NCI-H187 (cell line): ENCODE results near the gene CLDND1.
"Not testable (repeated sequence)": the region's sequence is repeated elsewhere in the genome, so short reads cannot be mapped to it uniquely, and the experiment has no call there.

Experiments
- DNase-seq, 2 experiments: peaks; one replicate each; lab custom pipeline; 2025; lab: John Stamatoyannopoulos, UW

Gene CLDND1

DNA sequence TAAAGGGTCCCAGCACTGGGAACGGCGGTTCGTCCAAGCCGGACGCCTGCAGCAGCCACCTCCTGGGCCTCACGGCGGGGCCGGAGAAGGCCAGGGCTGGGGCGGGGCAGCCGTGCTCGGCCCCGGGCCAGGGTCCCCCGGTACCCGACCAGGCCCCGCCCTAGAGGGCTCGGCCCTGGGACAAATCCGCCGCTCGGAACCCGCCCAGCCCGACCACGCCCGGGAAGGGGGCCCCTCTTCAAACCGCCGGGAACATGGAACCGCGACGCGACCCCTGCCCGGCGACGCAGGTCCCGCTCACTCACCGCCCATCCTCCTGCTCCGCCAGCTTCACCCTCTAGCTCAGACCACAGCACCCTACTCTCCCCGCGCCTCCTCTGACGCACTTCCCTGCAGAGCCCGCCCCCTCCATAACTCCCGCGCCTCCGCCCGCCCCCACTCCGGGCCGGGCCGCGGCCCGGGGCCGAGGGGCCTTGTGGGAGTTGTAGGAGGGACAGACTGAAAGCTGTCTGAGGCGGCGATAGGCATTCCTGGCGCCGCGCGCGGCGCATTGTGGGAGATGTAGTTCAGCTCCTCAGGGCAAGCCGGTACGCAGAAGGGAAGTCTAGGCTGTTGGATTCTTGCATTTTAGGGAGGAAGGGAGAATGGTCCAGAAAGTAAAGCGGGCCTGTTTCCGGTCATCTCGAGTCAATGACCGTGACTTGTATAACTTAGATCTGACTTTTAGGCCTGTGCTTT lies at the start of gene CLDND1:
CLDND1 (minus strand) TSS at position 359 of the 738 bp plus-strand sequence. CDS start 1,478 bp downstream, outside the sequence.
- peak; percentile 88 to 94 for DNase-seq

DNA sequence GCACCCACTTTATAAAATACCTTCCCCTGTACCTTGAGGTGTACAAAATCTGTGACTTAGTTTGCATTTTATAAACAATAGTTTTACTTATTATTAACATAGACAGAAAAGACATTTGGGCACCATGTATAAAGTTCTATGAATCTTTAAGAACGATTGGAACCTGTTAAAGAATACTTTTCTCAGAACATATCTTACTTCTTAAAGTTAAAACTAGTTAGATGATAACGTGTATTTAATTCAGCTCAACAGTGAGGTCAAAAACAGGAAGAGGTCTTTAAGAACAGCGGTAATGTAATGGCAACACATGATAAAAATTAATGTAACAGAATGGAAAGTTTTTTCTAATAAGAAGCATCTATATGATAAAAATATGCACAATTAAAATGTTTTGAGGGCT lies 45.7 kb upstream of the CLDND1 start:
- DNase-seq: no peak

DNA sequence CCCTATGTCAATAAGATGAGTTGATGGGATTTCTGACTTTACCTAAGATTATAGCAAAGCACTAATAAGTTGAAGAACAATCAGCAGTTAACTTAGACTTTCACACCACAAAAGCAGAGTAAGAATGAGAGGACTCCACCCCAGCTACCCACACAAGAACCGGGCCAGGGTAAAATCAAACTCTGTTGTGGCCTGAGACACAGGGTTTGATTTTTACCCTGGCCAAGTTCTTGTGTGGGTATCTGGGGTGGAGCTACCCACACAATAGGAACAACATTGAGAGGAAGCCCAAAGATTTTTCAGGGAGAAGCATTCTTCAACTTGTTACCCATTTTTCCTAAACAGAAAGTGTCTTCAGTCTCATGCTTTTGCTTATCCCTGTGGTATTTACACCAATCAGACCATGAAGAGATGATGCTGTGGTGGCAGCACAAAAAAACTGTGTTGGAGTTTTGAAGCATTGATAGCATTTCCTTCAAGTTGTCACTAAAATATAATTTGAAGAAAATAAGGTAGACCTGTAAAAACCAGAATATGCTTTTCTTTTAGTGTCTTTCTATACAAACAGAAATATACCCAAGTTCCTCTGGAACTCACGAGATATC lies 45.1 kb upstream of the CLDND1 start:
- DNase-seq: no peak

DNA sequence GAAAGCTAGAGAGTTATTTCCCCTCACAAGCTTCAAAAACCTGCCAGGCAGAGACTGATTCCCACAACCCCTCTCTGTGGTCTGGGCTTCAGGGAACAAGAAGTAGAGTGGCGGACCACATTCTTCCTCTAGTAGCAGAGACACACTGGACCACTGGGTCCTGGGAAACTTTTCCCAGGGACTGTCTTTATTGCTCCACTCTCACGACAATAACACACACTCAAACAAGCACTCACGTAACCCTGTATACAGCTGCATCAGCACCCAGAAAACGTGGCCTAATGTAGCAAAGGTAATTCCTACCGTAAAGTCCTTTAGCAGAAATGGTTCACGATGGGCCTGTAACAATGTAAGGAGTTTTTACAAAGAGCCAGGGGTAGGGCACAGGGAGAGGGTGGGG lies 43.1 kb upstream of the CLDND1 start:
- DNase-seq: no peak

DNA sequence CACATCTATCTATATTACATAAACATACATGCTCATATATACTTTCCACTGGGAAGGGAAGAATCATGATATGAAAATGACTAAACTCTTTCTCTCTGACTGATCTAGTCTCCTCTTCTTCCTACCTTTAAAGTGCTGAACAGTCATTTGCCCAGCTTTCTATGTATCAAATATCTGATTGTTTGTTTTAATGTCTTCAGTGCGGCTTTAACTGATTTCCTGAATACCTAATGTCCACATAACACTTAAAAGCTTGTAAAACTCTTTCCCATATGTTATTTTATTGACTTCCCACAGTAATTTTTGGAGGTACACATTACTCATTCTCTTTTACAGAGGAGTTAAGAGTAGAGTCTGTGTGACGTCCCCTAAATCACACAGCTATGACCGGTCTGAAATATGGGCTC lies 42.5 kb upstream of the CLDND1 start:
- no peak for DNase-seq

DNA sequence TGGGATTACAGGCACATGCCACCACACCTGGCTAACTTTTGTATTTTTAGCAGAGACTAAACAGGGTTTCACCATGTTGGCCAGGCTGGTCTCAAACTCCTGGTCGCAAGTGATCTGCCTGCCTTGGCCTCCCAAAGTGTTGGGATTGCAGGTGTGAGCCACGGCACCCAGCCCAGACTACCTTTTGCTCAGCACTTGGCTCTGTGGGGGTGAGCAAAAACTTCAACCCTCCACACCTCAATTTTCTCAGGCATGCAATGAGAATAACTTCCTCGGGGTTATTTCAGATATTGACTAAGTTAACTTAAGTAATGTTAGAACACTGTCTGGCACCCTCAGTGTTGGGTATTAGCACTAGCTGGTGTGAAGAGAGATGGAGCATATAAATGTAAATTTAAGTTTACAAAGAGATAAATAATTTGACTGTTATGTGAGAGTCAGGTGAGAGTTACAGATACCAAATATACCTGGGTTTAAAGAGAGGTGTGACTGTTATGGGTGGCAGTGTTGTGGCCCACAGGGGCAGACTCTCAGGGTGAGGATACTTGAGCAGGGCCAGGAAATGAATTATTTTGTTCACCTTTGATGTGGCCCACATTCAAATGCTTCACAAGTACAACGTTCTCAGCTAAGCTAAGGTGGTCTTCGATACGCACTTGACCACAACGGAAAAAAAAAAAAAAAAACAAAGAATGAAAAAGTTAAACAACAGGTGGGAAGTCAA lies 41.7 kb upstream of the CLDND1 start:
- no peak for DNase-seq

DNA sequence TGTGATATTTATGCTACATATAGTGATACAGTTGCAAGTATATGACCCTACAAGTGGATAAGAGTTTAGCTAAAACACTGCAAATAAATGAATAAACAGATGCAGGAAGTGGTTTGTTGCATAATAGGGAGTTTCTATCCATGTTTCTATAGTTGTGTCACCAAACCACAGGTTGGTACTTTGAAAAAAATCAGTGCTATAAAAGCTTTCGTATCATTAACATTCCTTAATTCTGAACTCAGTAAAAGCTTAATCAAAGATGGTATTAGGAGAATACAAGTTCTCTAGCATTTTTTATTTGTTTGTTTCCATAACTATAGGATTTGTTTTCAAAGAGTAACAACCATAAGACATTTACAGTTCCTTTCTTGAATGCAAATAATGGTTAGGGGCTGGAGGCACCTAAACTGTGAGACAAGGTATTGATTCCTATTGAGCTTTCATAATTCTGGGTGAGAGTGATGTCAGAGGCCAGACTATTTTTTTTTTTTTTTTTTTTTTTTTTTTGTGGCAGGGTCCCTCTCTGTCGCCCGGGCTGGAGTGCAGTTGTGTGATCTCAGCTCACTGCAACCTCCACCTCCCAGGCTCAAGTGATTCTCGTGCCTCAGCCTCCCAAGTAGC lies 41.1 kb upstream of the CLDND1 start:
- DNase-seq: no peak

DNA sequence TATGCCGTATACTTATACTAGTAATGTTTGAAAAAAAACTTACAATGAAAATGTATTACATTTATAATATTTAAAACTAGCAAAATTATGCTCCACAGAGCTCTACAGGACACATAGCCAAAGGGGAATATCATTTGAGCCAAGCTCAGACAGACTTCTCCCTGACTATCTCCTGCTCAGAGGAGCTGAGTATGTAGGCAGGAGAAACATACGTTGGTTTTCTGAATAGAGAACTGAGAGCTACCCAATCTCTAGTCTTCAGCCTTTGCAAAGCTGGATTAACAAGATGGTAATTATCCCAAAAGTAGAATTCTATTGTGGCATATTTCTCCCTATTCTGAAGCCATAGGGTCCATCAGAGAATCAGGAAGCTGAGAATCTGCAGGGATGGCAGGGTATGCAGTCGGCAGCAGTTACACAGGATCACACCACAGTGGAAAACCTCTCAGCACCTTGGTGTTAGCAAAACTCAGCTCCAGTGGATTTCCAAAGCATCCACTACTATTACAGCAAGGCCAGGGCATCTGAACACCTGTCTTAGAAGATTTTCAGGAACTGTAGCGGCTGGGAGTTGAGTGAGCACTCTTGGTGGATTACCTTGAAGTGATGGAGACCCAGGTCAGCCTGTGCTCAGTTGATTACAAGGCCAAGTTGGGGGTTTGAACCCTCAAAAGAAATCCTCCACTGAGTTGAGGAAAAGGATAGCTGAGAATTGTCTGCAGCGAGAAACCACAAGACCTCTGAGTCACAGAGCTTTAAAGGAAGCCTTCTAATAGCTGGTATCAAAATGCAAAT lies 39.2 kb upstream of the CLDND1 start:
- DNase-seq: no peak

DNA sequence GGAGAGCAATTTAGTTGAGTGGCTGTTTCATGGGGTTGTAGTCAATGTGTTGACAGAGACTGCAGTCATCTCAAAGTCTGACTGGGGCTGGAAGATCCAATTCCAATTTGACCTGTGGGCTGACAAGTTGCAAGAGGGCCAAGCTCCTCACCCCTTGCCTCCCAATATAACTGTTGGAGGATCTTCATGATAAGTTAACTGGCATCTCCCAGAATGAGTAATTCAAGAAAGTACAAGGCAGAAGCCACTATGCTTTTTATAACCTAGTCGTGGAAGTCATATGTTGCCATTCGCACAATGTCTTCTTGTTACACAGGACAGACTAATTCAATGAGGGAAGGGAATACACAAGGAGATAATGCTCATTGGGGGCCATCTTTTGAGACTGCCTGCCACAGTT lies 38.2 kb upstream of the CLDND1 start:
- DNase-seq: no peak

DNA sequence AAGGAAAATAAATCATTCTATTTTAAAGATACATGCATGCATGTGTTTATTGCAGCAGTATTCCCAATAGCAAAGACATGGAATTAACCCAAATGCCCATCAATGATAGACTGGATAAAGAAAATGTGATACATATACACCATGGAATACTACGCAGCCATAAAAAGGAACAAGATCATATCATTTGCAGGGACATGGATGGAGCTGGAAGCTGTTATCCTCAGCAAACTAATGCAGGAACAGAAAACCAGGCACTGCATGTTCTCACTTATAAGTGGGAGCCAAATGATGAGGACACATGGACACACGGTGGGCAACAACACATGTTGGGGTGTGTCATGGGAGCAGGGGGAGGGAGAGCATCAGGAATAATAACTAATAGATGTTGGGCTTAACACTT lies 37.1 kb upstream of the CLDND1 start:
- not testable (repeated sequence) for DNase-seq

DNA sequence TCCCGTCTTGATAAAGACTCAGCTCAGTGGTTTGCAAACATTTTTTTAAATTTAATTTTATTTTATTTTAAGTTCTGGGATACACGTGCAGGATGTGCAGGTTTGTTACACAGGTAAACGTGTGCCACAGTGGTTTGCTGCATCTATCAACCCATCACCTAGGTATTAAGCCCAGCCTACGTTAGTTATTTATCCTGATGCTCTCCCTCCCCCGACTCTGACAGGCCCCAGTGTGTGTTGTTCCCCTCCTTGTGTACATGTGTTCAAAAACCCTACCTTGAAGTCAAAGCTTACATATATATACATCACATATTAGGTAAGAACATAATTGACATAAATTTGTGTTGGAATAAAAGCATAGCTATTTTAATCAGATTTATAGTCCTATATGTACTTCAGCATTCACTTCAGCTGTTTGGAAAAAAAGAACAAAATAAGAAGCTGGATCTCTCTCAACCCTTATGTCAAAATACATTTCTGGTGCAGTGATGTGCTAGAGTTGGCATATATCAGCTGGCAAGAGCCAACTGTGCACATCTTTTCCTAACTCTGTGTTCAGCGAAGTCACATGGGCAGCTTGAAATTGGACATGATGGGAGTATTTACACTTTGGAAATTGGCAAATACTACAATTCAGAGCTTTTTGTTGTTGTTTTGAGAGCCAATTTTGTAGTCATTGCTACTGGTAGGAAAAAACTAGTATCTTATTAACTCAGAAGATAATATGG lies 35.6 kb upstream of the CLDND1 start:
- no peak for DNase-seq

DNA sequence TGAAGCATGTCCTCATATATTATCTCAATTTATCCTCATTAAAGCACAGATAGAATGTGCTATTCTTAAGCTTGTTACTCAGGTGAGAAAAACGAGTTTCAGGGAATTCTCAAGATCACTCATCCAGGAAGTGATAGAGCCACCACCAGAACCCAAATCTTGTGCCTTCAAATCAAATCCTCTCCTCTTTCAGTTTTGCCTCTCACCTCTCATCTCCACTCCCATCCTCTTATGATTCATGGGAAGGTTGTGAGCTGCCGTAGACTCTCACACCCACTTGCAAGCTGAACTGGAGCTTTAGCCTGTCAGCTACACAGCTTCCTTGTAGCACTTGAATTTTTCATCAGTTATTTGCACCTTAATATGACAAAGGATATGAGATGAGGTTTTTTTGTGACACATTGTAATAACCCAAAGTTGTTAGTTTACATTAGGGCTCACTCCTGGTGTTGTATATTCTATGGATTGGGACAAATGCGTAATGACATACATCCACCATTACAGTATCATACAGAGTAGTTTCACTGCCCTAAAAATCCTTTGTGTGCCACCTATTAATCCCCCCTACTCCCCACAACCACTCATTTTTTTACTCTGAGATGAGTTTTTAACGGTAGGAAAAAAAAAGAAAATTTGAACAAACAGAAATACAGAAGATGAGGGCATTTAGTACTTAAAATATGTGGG lies 34.8 kb upstream of the CLDND1 start:
- DNase-seq: no peak

DNA sequence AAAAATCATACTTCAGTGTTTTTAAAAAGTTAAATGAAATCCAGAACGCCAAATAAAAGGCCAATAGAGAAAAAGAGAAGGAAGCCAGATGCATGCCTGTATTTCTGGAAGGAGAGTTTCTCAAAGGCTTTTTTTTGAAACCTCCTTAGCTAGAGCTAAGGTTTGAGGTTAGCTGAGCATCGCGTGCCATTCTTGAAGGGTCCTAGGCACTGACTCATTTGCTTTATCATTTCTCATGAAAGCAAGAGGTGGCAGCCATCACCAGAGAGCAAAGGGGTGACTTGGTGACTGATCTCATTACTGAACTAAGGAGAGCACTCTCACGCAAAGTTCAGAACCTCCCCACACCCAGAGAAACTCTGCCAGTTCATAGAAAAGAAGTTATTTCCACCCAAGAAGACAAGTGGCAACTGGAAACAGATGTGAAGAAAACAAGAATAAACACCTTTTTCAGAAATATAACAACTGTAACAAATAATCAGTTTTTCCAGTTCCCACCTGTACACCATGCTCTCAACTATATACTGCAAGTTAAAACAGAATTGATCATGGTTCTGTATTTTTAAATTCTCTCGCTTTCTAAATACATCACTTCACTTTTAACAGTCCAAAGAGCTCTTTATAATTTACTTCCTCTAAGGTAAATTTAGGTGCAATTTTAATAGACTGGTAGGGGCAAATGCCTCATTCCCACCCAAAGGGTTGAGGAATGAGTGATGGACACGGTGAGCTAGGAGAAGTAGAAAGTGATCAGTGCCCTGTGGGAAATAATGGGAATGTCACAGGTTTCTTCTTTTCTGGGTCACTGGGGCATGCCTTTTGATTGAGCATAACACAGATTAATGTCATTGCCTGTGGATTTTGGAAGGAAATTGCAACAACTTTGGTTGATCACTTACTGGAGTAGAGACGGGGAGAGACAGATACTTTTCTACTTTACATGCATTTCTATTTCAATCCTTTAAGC lies 33.7 kb upstream of the CLDND1 start:
- no peak for DNase-seq

DNA sequence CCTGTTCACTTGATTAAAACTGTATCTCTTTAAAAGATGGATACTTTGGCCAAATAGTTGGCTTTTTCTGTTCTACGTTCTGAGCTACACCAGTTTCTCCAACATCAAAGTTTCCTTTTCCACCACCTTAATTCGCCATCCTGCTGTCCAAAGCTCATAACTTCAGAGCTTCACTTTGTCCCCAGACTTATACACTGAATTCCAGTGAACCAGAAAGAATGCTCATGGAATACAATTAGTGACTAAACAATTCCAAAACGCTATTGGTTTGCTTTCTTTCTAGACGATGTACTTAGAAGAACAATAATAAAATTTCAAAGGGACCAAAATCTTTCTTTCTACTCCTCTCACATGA lies 32.3 kb upstream of the CLDND1 start:
- DNase-seq: no peak

DNA sequence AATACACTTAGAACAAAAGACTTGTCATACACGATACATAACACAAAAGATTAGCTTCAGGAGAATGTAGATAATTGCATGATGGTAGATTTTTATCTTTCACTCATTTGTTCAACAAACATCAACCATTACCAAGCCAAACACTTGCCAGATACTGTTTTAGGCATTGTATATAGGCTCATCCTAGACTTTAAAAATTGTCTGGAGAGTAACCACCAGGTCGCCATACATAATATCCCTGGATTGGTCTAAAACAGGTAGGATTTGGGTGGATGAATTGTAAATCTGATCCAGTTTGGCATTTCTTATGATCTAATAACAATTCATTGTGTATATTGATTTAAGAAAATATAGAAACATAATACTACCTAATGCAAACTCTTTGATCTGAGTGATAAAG lies 31.9 kb upstream of the CLDND1 start:
- no peak for DNase-seq

DNA sequence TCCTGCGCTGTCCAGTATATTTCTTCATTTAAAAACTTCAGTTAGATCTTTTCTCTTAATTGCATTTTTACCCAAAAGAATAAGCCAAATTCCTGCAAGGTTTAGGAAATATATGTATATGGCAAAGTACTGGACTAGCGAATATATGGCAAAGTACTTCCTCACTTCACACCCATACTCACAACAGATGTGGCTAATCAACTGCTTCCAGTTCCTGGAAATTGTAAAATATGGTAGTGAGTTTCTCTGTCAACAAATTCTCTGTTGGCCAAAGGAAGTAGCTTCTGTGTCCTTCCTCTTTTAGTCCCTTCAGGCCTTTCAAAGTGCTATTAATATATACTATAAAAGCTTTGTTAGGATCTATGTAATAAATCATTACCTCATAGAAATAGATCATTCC lies 31.1 kb upstream of the CLDND1 start:
- no peak for DNase-seq

DNA sequence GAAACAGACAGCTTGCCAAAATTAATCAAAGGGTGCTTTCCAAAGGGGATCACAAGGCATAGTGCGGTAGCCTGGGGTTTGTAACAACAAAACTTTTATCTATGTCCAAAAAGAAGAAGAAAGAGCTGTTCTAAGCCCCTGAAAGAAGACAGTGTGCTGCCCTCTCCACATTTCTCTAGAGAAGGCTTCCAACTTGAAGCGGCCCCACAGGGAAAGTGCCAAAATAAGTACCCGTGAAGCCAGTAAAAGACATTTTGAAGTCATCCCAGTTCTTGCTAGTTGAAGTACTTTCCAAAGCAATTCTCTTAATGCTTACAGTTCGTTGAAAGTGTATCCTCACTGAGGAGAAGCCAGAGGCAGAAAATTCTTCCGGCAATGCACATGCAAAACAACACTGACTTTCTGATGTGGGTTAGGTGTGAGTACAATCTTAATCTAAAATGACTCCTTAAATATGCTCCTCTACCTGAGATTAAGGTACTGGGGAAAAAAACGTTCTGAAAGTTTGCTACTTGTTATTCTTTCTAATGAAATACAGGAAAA lies 30.4 kb upstream of the CLDND1 start:
- DNase-seq: no peak

DNA sequence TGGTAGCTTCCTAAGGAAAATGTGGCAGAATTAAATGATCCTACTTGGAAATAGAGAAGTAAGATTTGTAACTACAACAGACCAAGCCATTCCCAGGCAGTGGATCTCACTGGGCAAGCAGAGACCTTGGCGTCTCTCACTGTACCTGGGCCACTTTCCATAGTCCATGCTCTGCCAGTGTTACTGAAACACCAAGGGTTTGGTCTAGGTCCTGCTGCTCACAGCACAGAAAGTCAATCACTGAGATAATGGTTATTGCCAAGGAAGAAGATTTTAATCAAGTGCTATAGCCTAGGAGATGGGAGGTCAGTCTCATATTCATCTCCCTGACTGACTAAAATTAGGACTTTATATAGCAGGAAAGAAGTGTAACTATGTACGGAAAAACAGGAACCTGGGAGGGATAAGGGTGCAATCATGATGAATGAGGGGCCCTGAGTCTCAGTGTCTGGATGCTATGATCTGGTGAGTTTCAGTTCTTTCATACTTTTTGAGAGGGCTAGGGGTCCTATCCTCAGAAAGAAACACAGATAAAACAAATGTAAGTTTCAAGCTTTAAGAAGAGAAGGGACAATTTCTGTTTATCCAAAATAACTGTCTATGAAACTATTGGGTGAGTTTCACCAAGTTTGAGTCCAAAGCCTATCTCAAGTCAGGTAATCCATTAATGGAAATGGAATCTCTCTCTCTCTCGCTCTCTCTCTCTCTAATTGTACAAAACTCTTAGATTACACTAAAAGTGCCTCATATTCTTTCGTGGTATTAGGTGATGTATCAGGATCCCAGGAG lies 29.7 kb upstream of the CLDND1 start:
- no peak for DNase-seq
